GM12878 (cell line): ENCODE measurements around the gene LRRC7. TPM values are rescaled to one million over a fixed set of nuclear protein-coding genes. Genes with fewer than 3 reads are reported as not detected.

Experiments used
- ATAC-seq: fragments of 200-7000 bp; cut with Tn5 transposase; 3 replicates; pipeline ENCODE4 v1.9.1; 2020; ENCODE audit warnings: mild to moderate bottlenecking, moderate library complexity
- BruUV-seq: library from RNA; stranded (reverse); fragments of 400-500 nt; replicated peaks from 2 replicates; lab custom pipeline; 2021; lab: Mats Ljungman, UMichigan
- CTCF ChIA-PET: fragments of 300-600 bp; sonication (Branson Sonifier 250); formaldehyde crosslinking; extraction: SDS; loops from one replicate; lab custom pipeline; 2021; ENCODE audit warnings: inconsistent platforms; lab: Yijun Ruan, JAX
- POLR2A ChIA-PET: fragments of 350-600 bp; formaldehyde crosslinking; extraction: SDS; loops from one replicate; lab custom pipeline; 2021; ENCODE audit warnings: inconsistent platforms; lab: Charles Lee
- RAD21 ChIA-PET: fragments of 300-600 bp; sonication (Branson Sonifier 250); formaldehyde crosslinking; loops from one replicate; lab custom pipeline; 2023; ENCODE audit warnings: antibody characterized with exemption; ENCODE audit not compliant: unreplicated experiment; lab: Charles Lee
- SMC1A ChIA-PET: fragments of 300-600 bp; sonication (Branson Sonifier 250); formaldehyde crosslinking; loops from one replicate; lab custom pipeline; 2023; ENCODE audit not compliant: unreplicated experiment, uncharacterized antibody; lab: Charles Lee
- DNase-seq: peaks from one replicate; pipeline ENCODE4 v3.0.0-alpha.2; 2011; ENCODE audit warnings: low read depth, low spot score
- FAIRE-seq: peaks from 3 replicates; lab custom pipeline; 2011; peaks lifted over from hg19 to GRCh38; lab: Jason Lieb, UNC
- H2AFZ ChIP-seq: 2 replicates; pipeline ENCODE4 v1.6.0; 2011; ENCODE audit warnings: low read depth, low read length, control low read depth; ENCODE audit not compliant: control insufficient read depth
- H3K27ac ChIP-seq: 2 replicates; pipeline ENCODE4 v1.5.1; 2011; ENCODE audit warnings: control low read depth; ENCODE audit not compliant: control insufficient read depth, insufficient read depth
- H3K27me3 ChIP-seq, 2 experiments: replicated peaks in 1 of 2; 2 replicates each; pipeline versions ENCODE4 v1.6.0 to v1.6.1; 2011; ENCODE audit warnings: low read length in 1 of 2; ENCODE audit not compliant: control insufficient read depth in 2 of 2, insufficient read depth in 2 of 2
- H3K36me3 ChIP-seq, 2 experiments: 2 replicates each; pipeline ENCODE4 v1.5.1; 2011; ENCODE audit warnings: low read length in 1 of 2; ENCODE audit not compliant: control insufficient read depth in 2 of 2, insufficient read depth in 2 of 2
- H3K4me1 ChIP-seq: 2 replicates; pipeline ENCODE4 v1.6.1; 2011; ENCODE audit warnings: mild to moderate bottlenecking, low read length, moderate library complexity, mixed read lengths; ENCODE audit not compliant: control insufficient read depth, insufficient read depth
- H3K4me2 ChIP-seq: 2 replicates; pipeline ENCODE4 v1.6.0; 2011; ENCODE audit warnings: control low read depth; ENCODE audit not compliant: control insufficient read depth, insufficient read depth
- H3K4me3 ChIP-seq: fragments of 200-600 bp; sonication (generic); 2 replicates; pipeline ENCODE4 v1.5.1; 2016
- H3K79me2 ChIP-seq: 2 replicates; pipeline ENCODE4 v1.6.0; 2011; ENCODE audit warnings: low read length; ENCODE audit not compliant: control insufficient read depth, insufficient read depth
- H3K9ac ChIP-seq: 2 replicates; pipeline ENCODE4 v1.8.0; 2011; ENCODE audit warnings: low read length, control low read depth, mixed read lengths; ENCODE audit not compliant: control insufficient read depth, insufficient read depth
- H3K9me3 ChIP-seq: replicated peaks from 3 replicates; pipeline ENCODE4 v1.5.1; 2011; ENCODE audit warnings: mild to moderate bottlenecking, low read length; ENCODE audit not compliant: control insufficient read depth, insufficient read depth
- H4K20me1 ChIP-seq: 2 replicates; pipeline ENCODE4 v1.6.0; 2011; ENCODE audit not compliant: control insufficient read depth, insufficient read depth
- EGR1 ChIP-seq, 2 experiments: IDR thresholded peaks; 1 replicate in 1 of 2; 2 replicates in 1 of 2; pipeline ENCODE4 v1.6.1; 2011 to 2012; ENCODE audit warnings: low read depth in 2 of 2, low read length in 2 of 2, borderline replicate concordance in 1 of 2, mild to moderate bottlenecking in 1 of 2, moderate library complexity in 1 of 2
- MTA3 ChIP-seq: IDR thresholded peaks from 2 replicates; pipeline ENCODE4 v1.6.1; 2012; ENCODE audit warnings: low read length, inconsistent platforms, borderline replicate concordance
- PAX5 ChIP-seq: IDR thresholded peaks from 2 replicates; pipeline ENCODE4 v1.6.1; 2011; ENCODE audit warnings: low read depth, low read length, borderline replicate concordance
- RBBP5 ChIP-seq: fragments of 200-600 bp; sonication (generic); conservative IDR thresholded peaks from 2 replicates; pipeline ENCODE4 v1.6.1; 2016
- RELA ChIP-seq: fragments of 450-650 bp; IDR thresholded peaks from 2 replicates; pipeline ENCODE4 v1.8.0; 2014; ENCODE audit warnings: borderline replicate concordance; ENCODE audit not compliant: partially characterized antibody
- SIN3A ChIP-seq: IDR thresholded peaks from 2 replicates; pipeline ENCODE4 v1.6.1; 2012; ENCODE audit warnings: low read depth, low read length, improper control_type of control experiment
- STAT1 ChIP-seq: fragments of 450-650 bp; conservative IDR thresholded peaks from 2 replicates; pipeline ENCODE4 v1.6.1; 2014; ENCODE audit warnings: antibody characterized with exemption, mild to moderate bottlenecking
- STAT3 ChIP-seq: IDR thresholded peaks from 2 replicates; pipeline ENCODE4 v1.6.1; 2011; ENCODE audit warnings: low read depth, low read length, improper control_type of control experiment
- ZBED1 ChIP-seq: IDR thresholded peaks from 2 replicates; pipeline ENCODE4 v1.6.1; 2016; ENCODE audit warnings: borderline replicate concordance
- ZNF384 ChIP-seq: IDR thresholded peaks from 2 replicates; pipeline ENCODE4 v1.6.1; 2012; ENCODE audit warnings: low read depth, mild to moderate bottlenecking, low read length, improper control_type of control experiment, borderline replicate concordance
- WGBS: methylation state at CpG from one replicate; pipeline ENCODE4 v1.1.6; 2016; ENCODE audit warnings: low lambda C conversion rate; ENCODE audit not compliant: insufficient replicate concordance, insufficient coverage; ENCODE audit errors: missing lambda C conversion rate; 5-methylcytosine and 5-hydroxymethylcytosine counted together
- in situ Hi-C: fragments of 300-500 bp; cut with MboI; formaldehyde crosslinking; loops from 9 replicates; pipeline ENCODE4 v1.14.3; 2018; ENCODE audit warnings: mixed read lengths
- intact Hi-C: fragments of 100-400 bp; cut with micrococcal nuclease; formaldehyde crosslinking; loops from one replicate; pipeline ENCODE4 v1.14.2; 2022; ENCODE audit not compliant: unreplicated experiment
- polyA plus RNA-seq, 11 experiments: library from polyadenylated mRNA; depleted of rRNA in 4 of 11; unstranded in 6 of 11; stranded (reverse) in 5 of 11; fragments of >200 nt; fragmentation: Nextera tagmentation in 4 of 11; fragmentation: Illumina TruSeq in 1 of 11; extraction: Ambion mirVana in 4 of 11; extraction: Trizol in 1 of 11; gene quantifications; 1 replicate in 1 of 11; 2 replicates in 10 of 11; pipeline versions ENCODE4 v1.2.1 to v1.2.3, GENCODE V29; 2011 to 2016; ENCODE audit warnings: inconsistent platforms in 2 of 11, missing spikeins in 2 of 11, low read depth in 1 of 11
- total RNA-seq, 4 experiments: library from RNA; depleted of rRNA in 3 of 4; stranded (reverse); fragments of >200 nt in 3 of 4; fragmentation: Illumina TruSeq in 1 of 4; extraction: Trizol in 1 of 4; gene quantifications; 2 replicates each; pipeline versions ENCODE4 v1.2.1 to v1.2.3, GENCODE V29; 2013 to 2021
- TF ChIP-seq, protein P1 (sequence below): fragments of 450-650 bp; IDR thresholded peaks from 2 replicates; pipeline ENCODE4 v1.6.1; 2017; ENCODE audit warnings: mild to moderate bottlenecking, moderate library complexity

LRRC7 gene
- total and polyA plus RNA-seq, 10 of the 15 experiments (the other 5 are each of a cell fraction or from before 2014, with no cell fraction given), result 0.05 to 1.4 (median 0.24) TPM; not detected in 5

DNA sequence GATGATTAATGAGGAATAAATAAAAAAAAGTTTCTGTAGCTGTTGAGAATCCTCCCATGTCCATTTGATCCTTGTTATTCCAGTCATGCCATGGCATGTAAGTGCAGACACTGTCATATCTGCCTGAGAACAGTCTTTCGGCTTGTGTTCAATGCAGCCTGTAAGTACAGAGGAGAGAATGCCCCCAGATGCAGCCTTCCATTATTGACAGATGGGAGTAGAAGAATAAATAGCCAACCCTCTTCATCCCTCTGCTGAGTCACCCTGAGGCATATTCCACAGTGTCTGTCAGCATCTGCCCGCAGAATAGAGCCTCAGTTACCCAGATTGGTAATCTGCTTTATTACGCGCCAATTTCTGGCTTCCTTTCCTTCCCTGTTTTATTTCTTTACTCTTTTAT, 139.4 kb downstream of the LRRC7 start:
- DNase-seq, result no peak
- H3K79me2 ChIP-seq, result no peaks in the 10 kb centered on the region
- TF ChIP-seq RBBP5, result no peak
- no peak for TF ChIP-seq ZNF384
- no peak for TF ChIP-seq RELA
- TF ChIP-seq, all 136 proteins: peak for 0
- ATAC-seq (no peak), FAIRE-seq (no peak)
- no peak overlapping the region for H3K9ac ChIP-seq
- H2AFZ ChIP-seq, result no peak overlapping the region
- ChIA-PET SMC1A (no interaction called here), POLR2A (no interaction called here), RAD21 (no interaction called here), CTCF (no interaction called here)
- H3K4me1 ChIP-seq, result no peaks in the 10 kb centered on the region
- no peak overlapping the region for H3K27ac ChIP-seq
- H3K4me3 ChIP-seq, result no peak overlapping the region
- no peaks in the 10 kb centered on the region for H3K36me3 ChIP-seq
- H3K27me3 ChIP-seq, result no peaks in the 10 kb centered on the region
- in situ Hi-C loops, result no loop called here
- 63% methylated on average over 4 of the region's 4 CpGs for WGBS
- no peaks in the 10 kb centered on the region for H4K20me1 ChIP-seq
- intact Hi-C loops, result no loop called here
- no TSS peak for BruUV-seq
- no peaks in the 10 kb centered on the region for H3K9me3 ChIP-seq
- H3K4me2 ChIP-seq, result no peak overlapping the region

- Histone ChIP-seq H3K4me2 (no peak overlapping the region), H3K9me3 (no peaks in the 10 kb centered on the region), H4K20me1 (no peaks in the 10 kb centered on the region), H3K27ac (no peak overlapping the region), H3K36me3 (no peaks in the 10 kb centered on the region), H2AFZ (no peak overlapping the region), H3K4me3 (no peak overlapping the region), H3K79me2 (no peaks in the 10 kb centered on the region), H3K4me1 (no peaks in the 10 kb centered on the region), H3K27me3 (no peaks in the 10 kb centered on the region), H3K9ac (no peak overlapping the region)
- intact Hi-C loops, result no loop called here
- ChIA-PET SMC1A (no interaction called here), RAD21 (no interaction called here), CTCF (interaction anchor here (1.1 kb wide), 1 partner anchor 27 kb away, joined by 4 read pairs; no protein-coding TSS in a partner anchor), POLR2A (no interaction called here)
- no TSS peak for BruUV-seq
- 0% methylated on average over 4 of the region's 4 CpGs for WGBS
- DNase-seq, result no peak
- no peak for ATAC-seq
- no peak for FAIRE-seq
- no peak for TF ChIP-seq MTA3
- TF ChIP-seq STAT3, result no peak
- TF ChIP-seq EGR1 (IDR thresholded peaks at IDR 0.05; ENCODE audit: borderline replicate concordance in 1 of 2, low read depth in 2 of 2, low read length in 2 of 2), result no peak
- TF ChIP-seq, protein P1, sequence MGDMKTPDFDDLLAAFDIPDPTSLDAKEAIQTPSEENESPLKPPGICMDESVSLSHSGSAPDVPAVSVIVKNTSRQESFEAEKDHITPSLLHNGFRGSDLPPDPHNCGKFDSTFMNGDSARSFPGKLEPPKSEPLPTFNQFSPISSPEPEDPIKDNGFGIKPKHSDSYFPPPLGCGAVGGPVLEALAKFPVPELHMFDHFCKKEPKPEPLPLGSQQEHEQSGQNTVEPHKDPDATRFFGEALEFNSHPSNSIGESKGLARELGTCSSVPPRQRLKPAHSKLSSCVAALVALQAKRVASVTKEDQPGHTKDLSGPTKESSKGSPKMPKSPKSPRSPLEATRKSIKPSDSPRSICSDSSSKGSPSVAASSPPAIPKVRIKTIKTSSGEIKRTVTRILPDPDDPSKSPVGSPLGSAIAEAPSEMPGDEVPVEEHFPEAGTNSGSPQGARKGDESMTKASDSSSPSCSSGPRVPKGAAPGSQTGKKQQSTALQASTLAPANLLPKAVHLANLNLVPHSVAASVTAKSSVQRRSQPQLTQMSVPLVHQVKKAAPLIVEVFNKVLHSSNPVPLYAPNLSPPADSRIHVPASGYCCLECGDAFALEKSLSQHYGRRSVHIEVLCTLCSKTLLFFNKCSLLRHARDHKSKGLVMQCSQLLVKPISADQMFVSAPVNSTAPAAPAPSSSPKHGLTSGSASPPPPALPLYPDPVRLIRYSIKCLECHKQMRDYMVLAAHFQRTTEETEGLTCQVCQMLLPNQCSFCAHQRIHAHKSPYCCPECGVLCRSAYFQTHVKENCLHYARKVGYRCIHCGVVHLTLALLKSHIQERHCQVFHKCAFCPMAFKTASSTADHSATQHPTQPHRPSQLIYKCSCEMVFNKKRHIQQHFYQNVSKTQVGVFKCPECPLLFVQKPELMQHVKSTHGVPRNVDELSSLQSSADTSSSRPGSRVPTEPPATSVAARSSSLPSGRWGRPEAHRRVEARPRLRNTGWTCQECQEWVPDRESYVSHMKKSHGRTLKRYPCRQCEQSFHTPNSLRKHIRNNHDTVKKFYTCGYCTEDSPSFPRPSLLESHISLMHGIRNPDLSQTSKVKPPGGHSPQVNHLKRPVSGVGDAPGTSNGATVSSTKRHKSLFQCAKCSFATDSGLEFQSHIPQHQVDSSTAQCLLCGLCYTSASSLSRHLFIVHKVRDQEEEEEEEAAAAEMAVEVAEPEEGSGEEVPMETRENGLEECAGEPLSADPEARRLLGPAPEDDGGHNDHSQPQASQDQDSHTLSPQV, result no peak
- no peak for TF ChIP-seq STAT1
- TF ChIP-seq SIN3A, result no peak
- no peak for TF ChIP-seq PAX5
- TF ChIP-seq ZBED1, result no peak
- in situ Hi-C loops, result no loop called here
These were observed 142.9 kb downstream of the LRRC7 start for GRCh38 chr1:69710484-69711189.
